Lower lobe of right lung (tissue), 2 donors: ENCODE data around the gene CORO7. TPM values are rescaled to one million over a fixed set of nuclear protein-coding genes. Genes with fewer than 3 reads are reported as not detected.

Source experiments
- ATAC-seq, 2 donors: fragments of 200-7000 bp; cut with Tn5 transposase; one replicate each; pipeline ENCODE4 v1.9.1; 2020 to 2022; ENCODE audit warnings: mild to moderate bottlenecking in 2 of 2, moderate library complexity in 2 of 2
- DNase-seq: peaks from one replicate; pipeline ENCODE4 v3.0.0-alpha.2; 2020
- H3K27ac ChIP-seq: fragments of 200-600 bp; one replicate; pipeline ENCODE4 v1.8.0; 2022
- H3K27me3 ChIP-seq: fragments of 200-600 bp; one replicate; pipeline ENCODE4 v1.8.0; 2022; ENCODE audit warnings: low read depth
- H3K36me3 ChIP-seq: fragments of 200-600 bp; one replicate; pipeline ENCODE4 v1.8.0; 2022; ENCODE audit warnings: mild to moderate bottlenecking
- H3K4me1 ChIP-seq: fragments of 200-600 bp; one replicate; pipeline ENCODE4 v1.8.0; 2022
- H3K4me3 ChIP-seq: fragments of 200-600 bp; one replicate; pipeline ENCODE4 v1.8.0; 2022; ENCODE audit warnings: mild to moderate bottlenecking
- H3K9me3 ChIP-seq: fragments of 200-600 bp; one replicate; pipeline ENCODE4 v1.8.0; 2022
- intact Hi-C: fragments of 100-400 bp; cut with DNase I; formaldehyde crosslinking; loops from one replicate; pipeline ENCODE4 v1.11.0; 2022
- total RNA-seq: library from RNA; stranded (reverse); fragmentation: NEBNext Ultra II Directional; extraction: Animal tissue kit (Norgen Biotek cat#: 25700); gene quantifications from one replicate; pipeline ENCODE4 v1.2.1, GENCODE V29; 2021
- TF ChIP-seq, protein P1 (sequence below): fragments of 200-600 bp; IDR thresholded peaks from one replicate; pipeline ENCODE4 v1.8.0; 2022; ENCODE audit warnings: antibody characterized with exemption, mild to moderate bottlenecking
- donor health status: DM: no; HTN: yes; CAD: no; lungs with severe emphysema.

CORO7 gene
- total RNA-seq, 1 donor from 2014 or later = 58.5 TPM

DNA sequence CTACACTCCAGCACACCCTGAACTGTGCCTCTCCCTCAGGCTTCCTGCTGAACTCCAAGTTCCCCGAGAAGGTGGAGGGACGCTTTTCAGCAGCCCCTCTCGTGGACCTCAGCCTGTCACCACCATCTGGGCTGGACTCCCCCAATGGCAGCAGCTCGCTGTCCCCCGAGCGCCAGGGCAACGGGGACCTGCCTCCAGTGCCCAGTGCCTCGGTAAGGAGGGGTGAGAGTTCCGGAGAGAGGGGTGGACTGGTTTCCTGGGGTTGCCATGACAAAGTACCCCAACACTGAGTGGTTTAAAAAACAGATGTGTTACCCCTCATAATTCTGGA lies 83.1 kb downstream of the CORO7 start:
- H3K9me3 ChIP-seq = no peaks in the 10 kb centered on the region
- DNase-seq (no peak), ATAC-seq (no peak)
- intact Hi-C loops = no loop called here
- TF ChIP-seq, protein P1, sequence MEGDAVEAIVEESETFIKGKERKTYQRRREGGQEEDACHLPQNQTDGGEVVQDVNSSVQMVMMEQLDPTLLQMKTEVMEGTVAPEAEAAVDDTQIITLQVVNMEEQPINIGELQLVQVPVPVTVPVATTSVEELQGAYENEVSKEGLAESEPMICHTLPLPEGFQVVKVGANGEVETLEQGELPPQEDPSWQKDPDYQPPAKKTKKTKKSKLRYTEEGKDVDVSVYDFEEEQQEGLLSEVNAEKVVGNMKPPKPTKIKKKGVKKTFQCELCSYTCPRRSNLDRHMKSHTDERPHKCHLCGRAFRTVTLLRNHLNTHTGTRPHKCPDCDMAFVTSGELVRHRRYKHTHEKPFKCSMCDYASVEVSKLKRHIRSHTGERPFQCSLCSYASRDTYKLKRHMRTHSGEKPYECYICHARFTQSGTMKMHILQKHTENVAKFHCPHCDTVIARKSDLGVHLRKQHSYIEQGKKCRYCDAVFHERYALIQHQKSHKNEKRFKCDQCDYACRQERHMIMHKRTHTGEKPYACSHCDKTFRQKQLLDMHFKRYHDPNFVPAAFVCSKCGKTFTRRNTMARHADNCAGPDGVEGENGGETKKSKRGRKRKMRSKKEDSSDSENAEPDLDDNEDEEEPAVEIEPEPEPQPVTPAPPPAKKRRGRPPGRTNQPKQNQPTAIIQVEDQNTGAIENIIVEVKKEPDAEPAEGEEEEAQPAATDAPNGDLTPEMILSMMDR = no peak
- H3K27ac ChIP-seq = no peak overlapping the region
- H3K36me3 ChIP-seq = peaks cover 57% of the 10 kb centered on the region
- H3K27me3 ChIP-seq = no peaks in the 10 kb centered on the region
- peaks cover 30% of the 10 kb centered on the region for H3K4me1 ChIP-seq
- no peak overlapping the region for H3K4me3 ChIP-seq

DNA sequence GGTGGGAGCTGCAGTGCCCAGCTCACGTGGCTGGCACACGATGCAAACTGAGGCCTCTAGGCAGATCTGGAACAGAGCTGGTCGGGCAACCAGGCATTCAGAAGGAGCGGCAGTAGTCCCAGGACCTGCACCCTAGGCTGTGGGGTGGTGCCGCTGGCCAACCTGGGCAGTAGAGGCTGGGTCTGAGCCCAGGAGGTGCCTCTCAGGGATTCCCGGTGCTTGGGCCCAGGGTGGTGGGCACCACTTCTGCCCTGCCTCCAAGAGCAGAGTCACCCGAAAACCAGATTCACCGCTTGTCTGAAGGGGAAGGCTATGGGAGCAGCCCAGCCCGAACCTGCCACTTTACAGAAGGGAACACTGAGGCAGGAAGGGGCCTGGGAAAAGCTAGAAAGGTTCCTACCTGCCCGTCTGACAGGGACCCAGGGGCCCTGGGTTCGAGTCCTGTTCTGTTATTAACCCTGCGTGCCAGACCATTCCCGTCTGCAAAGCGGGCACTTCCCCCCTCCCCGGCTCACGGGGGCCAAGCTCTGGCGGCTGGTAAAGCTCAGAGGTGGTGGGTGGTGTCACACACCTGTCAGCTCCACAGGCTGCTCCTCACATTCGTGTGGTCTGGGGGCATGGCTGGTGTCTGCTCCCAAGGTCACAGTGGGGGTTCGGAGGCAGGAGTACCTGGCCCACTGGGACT lies 83.6 kb downstream of the CORO7 start:
- no peak overlapping the region for H3K4me3 ChIP-seq
- TF ChIP-seq, protein P1 = no peak
- H3K36me3 ChIP-seq = peaks cover 52% of the 10 kb centered on the region
- H3K9me3 ChIP-seq = no peaks in the 10 kb centered on the region
- no peak for ATAC-seq
- no peaks in the 10 kb centered on the region for H3K27me3 ChIP-seq
- DNase-seq = no peak
- intact Hi-C loops = no loop called here
- no peak overlapping the region for H3K27ac ChIP-seq
- H3K4me1 ChIP-seq = peaks cover 30% of the 10 kb centered on the region

DNA sequence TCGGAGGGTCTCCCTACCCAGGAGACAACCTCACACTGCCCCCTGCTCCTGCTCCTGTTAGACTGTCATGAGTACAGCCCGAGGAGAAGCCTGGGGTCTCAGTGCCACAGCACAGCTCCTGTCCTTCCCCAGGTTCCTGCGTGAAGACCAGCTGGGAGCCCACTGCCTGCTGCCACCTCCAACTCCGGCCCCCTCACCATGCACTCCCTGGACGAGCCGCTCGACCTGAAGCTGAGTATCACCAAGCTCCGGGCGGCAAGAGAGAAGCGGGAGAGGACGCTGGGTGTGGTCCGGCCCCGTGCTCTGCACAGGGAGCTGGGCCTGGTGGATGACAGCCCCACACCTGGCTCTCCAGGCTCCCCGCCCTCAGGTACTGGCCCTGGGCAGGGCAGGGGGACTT lies 84.3 kb downstream of the CORO7 start:
- Histone ChIP-seq H3K27ac (no peak overlapping the region), H3K36me3 (peaks cover 46% of the 10 kb centered on the region), H3K4me1 (peaks cover 33% of the 10 kb centered on the region), H3K4me3 (no peak overlapping the region), H3K27me3 (no peaks in the 10 kb centered on the region), H3K9me3 (no peaks in the 10 kb centered on the region)
- DNase-seq = no peak
- intact Hi-C loops = no loop called here
- TF ChIP-seq, protein P1 = no peak
- no peak for ATAC-seq

DNA sequence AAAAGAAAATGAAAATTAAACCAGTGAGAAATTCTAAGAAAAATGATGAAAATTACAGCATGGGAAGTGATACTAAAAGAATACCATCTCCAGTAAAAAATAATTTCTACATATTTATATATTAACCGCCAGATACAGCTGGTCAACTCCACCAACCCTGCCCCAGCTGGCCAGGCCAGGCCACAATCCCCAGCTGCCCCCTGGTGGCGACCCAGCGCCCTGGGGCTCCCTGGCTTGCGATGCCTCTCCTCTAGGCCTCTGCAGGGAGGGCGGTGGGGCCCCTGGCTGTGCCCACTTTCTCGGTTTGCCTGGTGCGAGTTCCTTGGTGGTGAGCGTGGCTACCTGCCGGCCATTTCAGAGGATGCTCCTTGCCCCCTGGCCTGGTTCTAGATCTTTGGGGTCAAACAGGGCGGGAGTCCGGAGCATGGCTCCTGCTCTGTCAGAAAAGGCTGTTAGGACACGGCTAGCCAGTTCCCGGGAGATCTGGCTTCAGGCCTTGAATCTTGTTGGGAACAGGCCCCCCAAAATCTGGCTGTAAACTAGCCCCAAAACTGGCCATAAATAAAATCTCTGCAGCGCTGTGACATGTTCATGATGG lies 86.0 kb downstream of the CORO7 start:
- DNase-seq = peak; percentile 88
- H3K27ac ChIP-seq = peak overlapping the region; percentile 85
- intact Hi-C loops = no loop called here
- peaks cover 29% of the 10 kb centered on the region for H3K36me3 ChIP-seq
- peak; percentile 78 to 80 for ATAC-seq
- no peaks in the 10 kb centered on the region for H3K27me3 ChIP-seq
- H3K9me3 ChIP-seq = no peaks in the 10 kb centered on the region
- H3K4me3 ChIP-seq = no peak overlapping the region
- TF ChIP-seq, protein P1 = peak; percentile 99
- H3K4me1 ChIP-seq = peaks cover 48% of the 10 kb centered on the region

DNA sequence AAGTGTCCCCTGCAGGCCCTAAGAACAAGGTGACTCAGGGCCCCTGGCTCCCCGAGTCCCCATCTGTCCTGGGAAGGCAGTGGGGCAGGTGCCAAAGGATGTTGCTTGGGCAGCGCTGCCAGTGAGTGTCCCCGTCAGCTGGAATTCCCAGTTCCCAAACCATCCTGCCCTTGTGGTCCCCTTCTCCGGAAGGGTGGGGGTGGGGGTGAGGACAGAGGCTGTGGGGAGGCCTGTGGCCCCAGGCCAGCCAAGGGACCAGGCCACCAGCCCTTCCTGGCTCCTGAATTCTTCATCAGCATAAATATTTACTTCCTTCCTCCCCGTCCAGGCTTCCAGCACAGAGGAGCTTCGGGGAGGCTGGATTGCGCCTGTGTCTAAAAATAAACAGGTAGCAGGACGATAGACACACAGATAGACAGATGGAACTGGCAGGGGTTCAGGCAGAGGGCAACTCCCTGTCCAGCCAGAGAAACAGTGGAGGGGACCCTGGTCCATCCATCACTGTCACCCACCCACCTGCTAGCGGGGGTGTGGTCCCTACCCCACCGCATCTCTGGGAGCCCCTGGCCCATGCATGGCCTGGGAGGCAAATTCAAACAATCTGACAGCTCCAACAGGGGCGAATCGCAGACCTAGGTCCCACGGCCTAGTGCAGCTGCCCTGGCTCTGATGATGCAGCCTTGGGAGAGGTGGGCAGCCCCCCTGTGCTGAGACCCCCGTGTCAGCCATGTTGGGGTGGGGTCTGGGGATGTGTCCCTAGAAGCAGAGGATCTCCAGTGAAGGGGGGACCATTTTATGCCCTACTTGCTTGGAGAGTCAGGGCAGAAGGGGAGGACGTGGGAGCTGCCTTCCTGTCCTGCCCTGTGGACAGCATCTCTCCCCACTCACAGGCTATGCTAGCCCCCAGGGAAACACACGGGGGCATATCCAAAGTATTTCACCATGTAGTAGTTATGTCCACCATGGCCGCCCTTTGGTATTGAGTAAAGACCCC lies 87.3 kb downstream of the CORO7 start:
- Histone ChIP-seq H3K27ac (peak overlapping the region; percentile 85), H3K36me3 (peaks cover 19% of the 10 kb centered on the region), H3K4me3 (peak overlapping the region; percentile 56), H3K4me1 (peaks cover 61% of the 10 kb centered on the region), H3K27me3 (no peaks in the 10 kb centered on the region), H3K9me3 (no peaks in the 10 kb centered on the region)
- ATAC-seq (peak; percentile 3 to 20), DNase-seq (no peak)
- TF ChIP-seq, protein P1 = no peak
- intact Hi-C loops = no loop called here
